HG02981 (cell line): ENCODE data around the gene ABCE1.
"Not testable (repeated sequence)": the region's sequence is repeated elsewhere in the genome, so short reads cannot be mapped to it uniquely, and the experiment has no call there.

Experiments used
- ATAC-seq: cut with Tn5 transposase; IDR thresholded peaks from one replicate; pipeline ENCODE4 v1.9.1; 2021; ENCODE audit warnings: mild to moderate bottlenecking, moderate library complexity; ENCODE audit not compliant: unreplicated experiment

Gene ABCE1

GRCh38 chr4:145101091-145101490 is 3.0 kb downstream of the ABCE1 start:
- ATAC-seq: no peak

GRCh38 chr4:145102619-145103018 is 4.5 kb downstream of the ABCE1 start:
- ATAC-seq: no peak

GRCh38 chr4:145103496-145103895 is 5.4 kb downstream of the ABCE1 start:
- ATAC-seq: no peak

DNA sequence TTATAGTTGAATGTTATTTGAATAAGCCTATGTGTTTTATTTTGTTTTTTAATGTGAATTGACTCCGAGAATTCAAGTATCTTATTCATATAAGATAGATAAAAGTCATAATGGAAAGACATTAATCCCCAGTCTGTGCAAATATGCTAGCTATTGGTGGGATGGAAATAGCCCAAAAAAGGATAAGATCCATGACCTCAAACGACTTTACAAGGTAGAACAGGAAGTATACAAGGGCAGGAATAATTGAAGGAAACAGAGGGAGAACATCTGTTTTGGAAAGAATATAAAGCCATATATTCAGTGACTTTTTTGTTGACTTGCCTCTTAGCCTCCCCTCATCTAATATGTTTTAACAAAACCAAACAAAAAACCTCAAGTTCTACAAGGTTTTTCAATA is 9.0 kb downstream of the ABCE1 start:
- no peak for ATAC-seq

DNA sequence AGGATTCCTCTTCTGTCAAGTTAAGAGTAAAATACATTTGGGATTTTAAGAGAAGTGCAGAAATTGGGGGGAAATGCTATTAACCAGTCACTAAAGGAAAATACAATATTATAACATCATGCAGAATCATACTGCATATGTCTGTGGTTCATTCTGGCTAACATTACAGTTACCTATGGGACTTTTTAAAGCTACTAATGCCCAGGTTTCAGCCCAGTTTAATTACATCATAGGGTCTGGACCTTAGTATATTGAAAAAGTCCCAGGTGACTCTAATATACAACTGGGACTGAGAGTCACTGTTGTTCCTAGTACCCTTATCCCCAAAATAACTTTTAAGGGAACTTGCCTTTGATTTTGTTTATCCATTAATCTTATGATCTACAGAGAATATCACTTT is 10.0 kb downstream of the ABCE1 start:
- no peak for ATAC-seq

DNA sequence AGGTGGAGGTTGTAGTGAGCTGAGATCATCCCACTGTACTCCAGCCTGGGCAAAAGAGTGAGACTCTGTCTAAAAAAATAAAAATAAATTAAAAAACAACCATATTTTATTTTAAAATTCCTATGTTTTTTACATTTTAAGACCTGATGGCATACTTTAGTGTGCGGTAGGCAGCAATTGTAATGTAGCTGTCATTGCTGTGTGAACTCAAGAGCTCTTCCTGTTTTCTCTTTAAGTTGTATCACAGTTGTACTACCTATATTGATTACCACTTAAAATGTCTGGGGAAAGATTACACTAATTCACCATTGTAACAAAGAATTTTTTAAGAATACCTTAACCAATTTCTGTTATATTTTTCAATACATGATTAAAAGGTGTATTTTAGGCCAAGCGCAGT is 27.3 kb downstream of the ABCE1 start:
- ATAC-seq: no peak

GRCh38 chr4:145130130-145130529 is 32.0 kb downstream of the ABCE1 start:
- ATAC-seq: no peak

DNA sequence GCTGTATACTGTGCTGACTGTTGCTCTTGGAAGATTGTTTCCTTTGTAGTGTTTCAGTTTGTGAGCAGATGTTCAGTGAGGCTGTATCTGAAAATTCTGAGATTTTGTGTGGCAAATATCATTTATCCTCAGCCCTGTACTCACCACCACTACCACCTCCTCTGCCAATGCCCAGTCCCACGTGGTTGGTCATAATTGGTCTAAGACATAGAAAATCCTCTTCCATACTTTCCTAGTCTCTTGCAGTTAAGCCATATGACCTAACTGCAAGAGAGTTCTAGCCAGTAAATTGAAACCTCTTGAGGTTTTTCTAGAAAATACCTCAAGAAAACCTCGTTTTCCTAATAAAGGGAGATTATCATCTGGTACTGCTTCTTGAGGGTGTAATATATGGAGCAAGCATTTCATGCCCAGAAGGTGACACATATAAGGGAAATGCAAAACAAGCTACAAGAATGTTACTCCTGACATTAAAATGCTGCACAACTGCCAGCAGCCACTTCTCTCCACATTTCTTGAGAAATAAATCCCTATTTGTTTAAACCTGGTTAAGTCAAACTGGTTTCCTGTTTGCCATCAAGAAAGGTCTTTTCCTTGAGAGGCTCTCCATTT is 32.8 kb downstream of the ABCE1 start:
- no peak for ATAC-seq

DNA sequence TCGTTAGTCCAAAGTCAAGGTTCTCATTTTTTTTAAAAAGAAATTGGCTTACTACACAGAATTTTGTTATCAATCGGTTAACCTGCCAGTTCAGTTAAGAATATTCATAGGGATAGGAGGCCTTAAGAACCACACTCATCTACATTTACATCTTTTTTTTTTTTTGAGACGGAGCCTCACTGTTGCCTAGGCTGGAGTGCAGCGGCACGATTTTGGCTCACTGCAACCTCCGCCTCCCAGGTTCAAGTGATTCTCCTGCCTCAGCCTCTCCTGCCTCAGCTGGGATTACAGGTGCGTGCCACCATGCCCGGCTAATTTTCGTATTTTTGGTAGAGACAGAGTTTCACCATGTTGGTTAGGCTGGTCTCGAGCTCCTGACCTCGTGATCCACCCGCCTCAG is 33.7 kb downstream of the ABCE1 start:
- no peak for ATAC-seq

- ATAC-seq: peak; percentile 78
Observed at GRCh38 chr4:145132511-145133098, 34.5 kb downstream of the ABCE1 start.

DNA sequence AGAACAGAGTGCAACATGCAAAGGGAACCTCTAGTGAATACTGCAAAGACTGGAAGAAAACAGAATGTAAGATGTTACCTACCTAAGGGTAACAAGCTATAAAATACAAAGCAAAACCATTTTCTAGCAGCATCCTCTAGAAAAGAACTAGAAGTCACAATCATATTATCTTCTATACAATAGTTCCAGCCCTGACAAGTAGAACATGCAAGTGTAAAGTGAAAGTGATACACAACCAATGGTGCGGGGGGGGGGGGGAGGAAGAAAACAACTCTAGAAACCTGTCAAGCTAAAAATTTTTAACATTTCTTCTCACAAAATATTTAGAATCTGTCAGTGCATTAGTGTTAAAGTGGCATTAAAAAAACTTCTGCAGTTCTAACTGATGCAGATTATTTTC is 38.1 kb downstream of the ABCE1 start:
- ATAC-seq: not testable (repeated sequence)

DNA sequence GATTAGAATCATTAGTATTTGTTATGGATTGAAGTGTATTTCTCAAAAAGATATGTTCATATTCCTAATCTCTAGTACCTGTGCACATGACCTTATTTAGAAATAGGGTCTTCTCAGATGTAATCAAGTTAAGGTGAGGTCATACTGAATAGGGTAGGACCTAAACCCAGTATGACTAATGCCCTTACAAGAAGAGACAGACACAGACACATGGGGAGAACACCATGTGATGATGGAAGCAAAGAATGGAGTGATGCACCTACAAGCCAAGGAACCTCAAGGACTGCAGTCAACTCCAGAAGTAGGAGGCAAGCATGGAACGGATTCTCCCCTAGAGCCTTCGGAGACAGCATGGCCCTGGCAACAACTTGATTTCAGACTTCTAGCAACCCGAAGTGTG is 50.9 kb downstream of the ABCE1 start:
- ATAC-seq: no peak

DNA sequence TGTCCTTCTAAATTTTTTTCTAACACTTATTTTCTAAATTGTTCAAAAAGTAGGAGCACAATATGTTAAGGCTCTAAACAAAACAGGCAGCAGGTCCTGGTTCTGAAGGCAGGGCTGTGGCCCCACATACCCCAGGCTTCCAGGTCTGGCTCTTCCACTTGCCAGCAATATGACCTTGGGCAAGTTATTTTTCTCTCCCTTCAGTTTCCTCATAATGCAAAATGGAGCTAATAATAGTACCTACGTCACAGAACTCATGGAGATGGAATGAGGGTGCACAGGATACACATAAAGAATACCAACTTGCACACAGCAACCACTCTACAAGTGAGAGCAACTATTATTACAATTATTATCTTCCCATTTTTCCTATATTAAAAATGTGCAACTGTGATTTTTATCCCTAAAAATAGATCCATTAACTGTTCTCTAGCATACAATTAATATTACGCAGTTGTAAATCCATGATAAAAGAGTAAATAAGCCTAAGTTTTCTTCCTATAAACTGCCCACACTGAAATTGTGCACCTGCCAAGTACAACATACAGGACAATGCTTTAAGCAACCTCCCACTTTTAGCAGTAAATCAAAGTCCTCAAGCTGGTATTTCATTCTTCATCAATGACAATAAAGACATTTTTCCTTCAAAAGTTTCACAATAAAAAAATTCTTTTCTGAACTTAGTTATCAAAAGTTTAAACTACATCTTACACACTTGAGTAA is 55.2 kb downstream of the ABCE1 start:
- no peak for ATAC-seq

DNA sequence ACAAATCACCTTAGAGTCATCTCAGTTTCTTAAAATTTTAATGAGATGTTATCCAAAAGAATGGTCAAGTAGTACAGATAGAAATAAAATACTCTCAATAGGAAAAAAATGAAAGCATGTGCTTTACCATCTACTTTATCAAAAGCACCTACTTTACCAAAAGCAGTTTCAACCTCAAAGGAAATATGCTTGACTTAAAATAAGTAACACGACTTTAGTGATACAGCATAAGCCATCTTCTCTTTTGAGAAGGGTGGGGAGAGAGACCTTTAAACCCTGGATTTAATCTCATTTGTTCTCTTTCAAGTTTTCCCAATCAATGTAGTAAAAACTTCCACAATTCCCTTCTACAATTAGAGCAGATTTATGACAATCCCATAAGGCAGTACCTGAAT is 55.8 kb downstream of the ABCE1 start:
- ATAC-seq: no peak

DNA sequence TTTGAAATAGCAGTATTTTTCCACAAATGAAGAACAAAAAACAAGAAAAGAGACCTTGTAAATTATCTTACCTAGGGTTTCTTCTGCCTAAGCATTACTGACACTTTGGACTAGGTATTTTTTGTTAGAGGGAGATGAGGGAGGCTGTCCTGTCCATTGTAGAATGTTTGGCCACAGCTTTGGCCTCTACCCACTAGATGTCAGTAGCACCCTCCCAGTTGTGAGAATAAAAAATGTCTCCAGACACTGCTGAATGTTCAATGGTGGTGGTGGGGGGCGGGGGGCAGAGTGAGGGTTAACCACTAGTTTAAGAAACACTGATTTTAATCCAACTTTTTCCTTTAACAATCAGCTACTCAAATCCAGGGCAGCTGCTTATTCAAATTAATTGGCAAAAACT is 56.5 kb downstream of the ABCE1 start:
- ATAC-seq: peak; percentile 77

DNA sequence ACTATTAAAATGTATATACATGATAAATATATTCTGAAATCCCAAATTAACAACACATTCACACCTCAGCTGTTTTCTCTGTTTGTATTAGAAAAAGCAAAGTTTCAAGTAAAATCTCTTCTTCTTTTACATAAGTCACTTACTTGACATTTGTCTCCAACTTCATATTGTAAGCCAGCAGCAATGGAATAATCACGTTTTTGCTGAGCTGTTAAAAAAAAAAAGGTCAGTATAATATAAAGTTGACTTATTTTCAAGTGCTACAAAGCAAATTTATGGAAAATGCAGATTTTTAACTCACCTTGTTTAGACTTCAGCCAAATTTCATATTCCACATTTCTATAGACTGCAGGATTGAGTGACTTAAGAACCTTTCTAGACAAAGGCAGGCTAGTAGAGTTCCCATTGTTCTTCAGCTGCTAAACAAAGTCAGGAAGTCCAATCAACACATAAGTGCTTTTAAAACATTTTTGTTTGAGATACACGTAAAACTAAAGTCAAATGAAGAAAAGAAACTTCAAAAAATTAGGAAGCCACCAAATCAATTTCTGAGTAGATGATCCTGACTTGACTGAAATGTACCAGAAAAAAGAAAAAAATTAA is 57.3 kb downstream of the ABCE1 start:
- no peak for ATAC-seq

GRCh38 chr4:145156986-145157385 is 58.9 kb downstream of the ABCE1 start:
- no peak for ATAC-seq

GRCh38 chr4:145161549-145161948 is 63.4 kb downstream of the ABCE1 start:
- ATAC-seq: no peak

DNA sequence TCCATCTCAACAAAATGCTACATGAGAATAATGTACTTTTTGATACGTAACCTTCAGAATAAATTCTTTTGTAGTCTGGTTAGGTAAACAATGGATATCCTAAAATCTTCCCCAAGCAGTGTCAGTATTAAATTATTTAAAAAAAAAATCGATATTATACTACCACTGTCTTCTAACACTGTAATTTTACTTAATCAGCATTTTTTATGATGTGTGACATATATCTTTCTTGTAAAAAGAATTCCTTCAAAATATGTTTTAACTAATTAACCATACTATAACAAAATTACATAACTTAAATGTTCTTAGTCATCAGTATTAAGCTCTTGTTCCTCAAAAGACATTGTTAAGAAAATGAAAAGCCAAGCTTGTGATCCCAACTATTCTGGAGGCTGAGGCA is 69.8 kb downstream of the ABCE1 start:
- no peak for ATAC-seq

DNA sequence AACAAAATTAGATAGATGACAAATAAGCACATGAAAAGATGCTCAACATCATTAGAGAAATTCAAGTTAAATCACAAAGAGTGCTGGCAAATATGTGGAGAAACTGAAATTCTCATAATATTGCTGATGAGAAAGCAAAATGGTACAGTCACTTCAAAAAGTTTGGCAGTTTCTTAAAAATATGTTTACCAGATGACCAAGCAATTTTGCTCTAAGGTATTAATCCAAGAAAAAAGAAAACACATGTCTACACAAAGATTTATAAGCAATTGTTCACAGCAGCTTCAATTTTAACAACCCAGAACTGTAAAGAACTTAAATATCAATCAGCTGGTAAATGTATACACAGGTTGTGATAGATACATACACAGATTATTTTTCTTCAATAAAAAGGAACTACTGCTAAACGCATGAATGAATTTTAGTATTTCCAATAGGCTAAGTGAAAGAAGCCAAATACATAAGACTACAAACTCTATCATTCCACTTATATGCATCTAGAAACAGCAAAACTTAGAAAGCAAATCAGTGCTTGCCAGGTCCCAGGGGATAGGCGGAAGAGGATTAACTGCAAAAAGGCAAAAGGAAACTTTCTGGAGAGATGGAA is 70.6 kb downstream of the ABCE1 start:
- ATAC-seq: no peak

GRCh38 chr4:145170223-145170622 is 72.1 kb downstream of the ABCE1 start:
- no peak for ATAC-seq

DNA sequence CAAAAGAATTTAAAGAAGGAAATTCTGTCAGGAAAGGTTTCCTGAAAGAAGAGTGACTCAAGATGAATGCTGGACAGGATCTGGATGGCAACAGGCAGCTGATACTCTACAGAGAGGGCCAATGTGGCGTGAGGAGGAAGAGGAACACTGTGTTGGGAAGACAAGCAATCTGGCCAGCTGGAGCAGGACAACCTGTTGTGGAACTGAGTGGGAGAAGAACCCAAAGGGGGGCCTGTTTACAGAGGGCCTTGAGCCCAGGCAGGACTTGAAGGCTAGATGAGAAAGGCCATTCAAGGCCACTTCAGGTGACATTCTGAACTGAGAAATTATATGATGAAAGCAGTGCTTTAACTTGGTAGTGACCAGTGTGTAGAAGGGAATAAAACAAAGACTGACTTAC is 73.8 kb downstream of the ABCE1 start:
- no peak for ATAC-seq
